MG63 (cell line): ENCODE data around the gene KIF25. TPM values are rescaled to one million over a fixed set of nuclear protein-coding genes. Genes with fewer than 3 reads are reported as not detected.

Experiments used
- DNase-seq: peaks from one replicate; pipeline ENCODE4 v3.0.0-alpha.2; 2020
- H3K27me3 ChIP-seq: fragments of 250-450 bp; sonication (Bioruptor Pico); 2 replicates; pipeline ENCODE4 v1.5.1; 2020; ENCODE audit warnings: mild to moderate bottlenecking, moderate library complexity
- H3K36me3 ChIP-seq: fragments of 250-450 bp; sonication (Bioruptor Pico); 2 replicates; pipeline ENCODE4 v1.5.1; 2020; ENCODE audit warnings: mild to moderate bottlenecking, moderate library complexity
- H3K4me3 ChIP-seq: fragments of 250-450 bp; sonication (Bioruptor Pico); 2 replicates; pipeline ENCODE4 v1.5.1; 2020; ENCODE audit warnings: mild to moderate bottlenecking, moderate library complexity
- H3K9me3 ChIP-seq: fragments of 250-450 bp; sonication (Bioruptor Pico); 2 replicates; pipeline ENCODE4 v1.5.1; 2020; ENCODE audit warnings: mild to moderate bottlenecking, moderate library complexity
- total RNA-seq: library from RNA; depleted of rRNA; stranded (reverse); fragments of >200 nt; shearing (Covaris generic); gene quantifications from 2 replicates; pipeline ENCODE4 v1.2.3, GENCODE V29; 2014; ENCODE audit warnings: low replicate concordance

Gene KIF25
- total RNA-seq, 1 experiment from 2014 or later: not detected

- H3K27me3 ChIP-seq: no peaks in the 10 kb centered on the region
- H3K4me3 ChIP-seq: no peak overlapping the region
- no peak for DNase-seq
- H3K9me3 ChIP-seq: no peaks in the 10 kb centered on the region
- no peaks in the 10 kb centered on the region for H3K36me3 ChIP-seq
These were observed 50.6 kb downstream of the KIF25 start for GRCh38 chr6:168047841-168048723.

GRCh38 chr6:168048724-168049025 lies 51.2 kb downstream of the KIF25 start:
- H3K27me3 ChIP-seq: no peaks in the 10 kb centered on the region

GRCh38 chr6:168049277-168049676 lies 51.8 kb downstream of the KIF25 start:
- H3K9me3 ChIP-seq: no peaks in the 10 kb centered on the region
- no peaks in the 10 kb centered on the region for H3K27me3 ChIP-seq
- H3K36me3 ChIP-seq: no peaks in the 10 kb centered on the region
- H3K4me3 ChIP-seq: no peak overlapping the region
- no peak for DNase-seq

More at GRCh38 chr6:168048724-168049025, 51.2 kb downstream of the KIF25 start:
- H3K36me3 ChIP-seq: no peaks in the 10 kb centered on the region
- no peaks in the 10 kb centered on the region for H3K9me3 ChIP-seq
- no peak overlapping the region for H3K4me3 ChIP-seq
- no peak for DNase-seq

GRCh38 chr6:168049706-168050224 lies 52.3 kb downstream of the KIF25 start:
- no peak overlapping the region for H3K4me3 ChIP-seq
- no peaks in the 10 kb centered on the region for H3K9me3 ChIP-seq
- H3K36me3 ChIP-seq: no peaks in the 10 kb centered on the region
- DNase-seq: no peak
- no peaks in the 10 kb centered on the region for H3K27me3 ChIP-seq

- DNase-seq: no peak
- Histone ChIP-seq H3K36me3 (no peaks in the 10 kb centered on the region), H3K9me3 (no peaks in the 10 kb centered on the region), H3K27me3 (no peaks in the 10 kb centered on the region), H3K4me3 (no peak overlapping the region)
These were observed 52.9 kb downstream of the KIF25 start for GRCh38 chr6:168050225-168050880.

GRCh38 chr6:168050881-168051586 lies 53.6 kb downstream of the KIF25 start:
- Histone ChIP-seq H3K36me3 (no peaks in the 10 kb centered on the region), H3K4me3 (no peak overlapping the region), H3K9me3 (no peaks in the 10 kb centered on the region), H3K27me3 (no peaks in the 10 kb centered on the region)
- DNase-seq: no peak

- no peaks in the 10 kb centered on the region for H3K27me3 ChIP-seq
- H3K36me3 ChIP-seq: no peaks in the 10 kb centered on the region
- no peak for DNase-seq
- H3K4me3 ChIP-seq: no peak overlapping the region
- no peaks in the 10 kb centered on the region for H3K9me3 ChIP-seq
These were observed 54.2 kb downstream of the KIF25 start for GRCh38 chr6:168051648-168052047.

- Histone ChIP-seq H3K9me3 (no peaks in the 10 kb centered on the region), H3K36me3 (no peaks in the 10 kb centered on the region), H3K4me3 (no peak overlapping the region), H3K27me3 (no peaks in the 10 kb centered on the region)
- no peak for DNase-seq
These were observed 54.9 kb downstream of the KIF25 start for GRCh38 chr6:168052291-168052891.

- Histone ChIP-seq H3K27me3 (no peaks in the 10 kb centered on the region), H3K9me3 (no peaks in the 10 kb centered on the region), H3K36me3 (no peaks in the 10 kb centered on the region), H3K4me3 (no peak overlapping the region)
- no peak for DNase-seq
These were observed 55.9 kb downstream of the KIF25 start for GRCh38 chr6:168053086-168053956.

- H3K9me3 ChIP-seq: no peaks in the 10 kb centered on the region
- no peak overlapping the region for H3K4me3 ChIP-seq
- H3K36me3 ChIP-seq: no peaks in the 10 kb centered on the region
- H3K27me3 ChIP-seq: no peaks in the 10 kb centered on the region
- no peak for DNase-seq
These were observed 56.5 kb downstream of the KIF25 start for GRCh38 chr6:168053957-168054471.

- DNase-seq: no peak
- H3K4me3 ChIP-seq: no peak overlapping the region
- no peaks in the 10 kb centered on the region for H3K9me3 ChIP-seq
- H3K27me3 ChIP-seq: no peaks in the 10 kb centered on the region
- no peaks in the 10 kb centered on the region for H3K36me3 ChIP-seq
These were observed 57.5 kb downstream of the KIF25 start for GRCh38 chr6:168054765-168055560.

GRCh38 chr6:168055696-168056489 lies 58.4 kb downstream of the KIF25 start:
- H3K27me3 ChIP-seq: no peaks in the 10 kb centered on the region
- H3K36me3 ChIP-seq: no peaks in the 10 kb centered on the region
- H3K4me3 ChIP-seq: no peak overlapping the region
- no peak for DNase-seq
- H3K9me3 ChIP-seq: no peaks in the 10 kb centered on the region

GRCh38 chr6:168056892-168057527 lies 59.5 kb downstream of the KIF25 start:
- H3K27me3 ChIP-seq: no peaks in the 10 kb centered on the region
- no peaks in the 10 kb centered on the region for H3K9me3 ChIP-seq
- H3K36me3 ChIP-seq: no peaks in the 10 kb centered on the region
- H3K4me3 ChIP-seq: no peak overlapping the region
- no peak for DNase-seq

- no peak for DNase-seq
- Histone ChIP-seq H3K4me3 (no peak overlapping the region), H3K36me3 (no peaks in the 10 kb centered on the region), H3K27me3 (no peaks in the 10 kb centered on the region), H3K9me3 (no peaks in the 10 kb centered on the region)
These were observed 60.4 kb downstream of the KIF25 start for GRCh38 chr6:168057836-168058235.
